Adrenal gland (tissue), 5 donors: ENCODE measurements around the gene SREBF2.

ENCODE experiments used
- CTCF ChIP-seq, 6 experiments: fragments of 450-650 bp in 4 of 6; fragments of 200-600 bp in 2 of 6; sonication (generic) in 1 of 6; IDR thresholded peaks; 1 replicate in 5 of 6; 2 replicates in 1 of 6; pipeline versions ENCODE4 v1.5.1 to v1.8.0; 2016 to 2021; ENCODE audit warnings: antibody characterized with exemption in 6 of 6, mild to moderate bottlenecking in 2 of 6, moderate library complexity in 1 of 6
- POLR2A ChIP-seq, 2 donors: fragments of 450-650 bp; IDR thresholded peaks; one replicate each; pipeline ENCODE4 v1.6.1; 2017; ENCODE audit warnings: antibody characterized with exemption in 2 of 2, mild to moderate bottlenecking in 2 of 2, moderate library complexity in 1 of 2
- donor health status: DM: no; HTN: no; CAD: no.

- TF ChIP-seq POLR2A (IDR thresholded peaks at IDR 0.05) (no peak), CTCF (IDR thresholded peaks at IDR 0.05) (peak in 1 of 6 experiments; percentile 21)
Observed at GRCh38 chr22:41813726-41814410, 19.0 kb upstream of the SREBF2 start.
